ENCODE results near the gene PTPRN2.

DNA sequence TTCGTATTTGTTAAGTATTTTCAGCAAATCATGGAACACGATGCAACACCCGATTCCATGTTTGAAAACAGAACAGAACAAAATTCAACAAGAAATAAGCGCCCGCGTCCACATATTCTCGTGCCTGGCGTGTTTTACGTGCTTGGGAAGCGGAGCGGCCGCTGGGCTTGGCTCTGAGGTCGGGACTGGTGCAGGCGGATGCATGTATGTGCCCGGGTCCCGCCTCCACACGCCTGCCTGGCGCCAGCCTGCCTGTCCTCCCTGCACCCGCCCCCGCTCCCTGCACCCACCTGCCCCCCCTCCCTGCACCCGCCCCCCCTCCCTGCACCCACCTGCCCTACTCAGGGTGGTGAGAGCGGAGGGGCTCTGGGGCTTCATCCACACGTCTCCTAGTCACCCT, 796.4 kb downstream of the PTPRN2 start:
- TF ChIP-seq, protein P1, sequence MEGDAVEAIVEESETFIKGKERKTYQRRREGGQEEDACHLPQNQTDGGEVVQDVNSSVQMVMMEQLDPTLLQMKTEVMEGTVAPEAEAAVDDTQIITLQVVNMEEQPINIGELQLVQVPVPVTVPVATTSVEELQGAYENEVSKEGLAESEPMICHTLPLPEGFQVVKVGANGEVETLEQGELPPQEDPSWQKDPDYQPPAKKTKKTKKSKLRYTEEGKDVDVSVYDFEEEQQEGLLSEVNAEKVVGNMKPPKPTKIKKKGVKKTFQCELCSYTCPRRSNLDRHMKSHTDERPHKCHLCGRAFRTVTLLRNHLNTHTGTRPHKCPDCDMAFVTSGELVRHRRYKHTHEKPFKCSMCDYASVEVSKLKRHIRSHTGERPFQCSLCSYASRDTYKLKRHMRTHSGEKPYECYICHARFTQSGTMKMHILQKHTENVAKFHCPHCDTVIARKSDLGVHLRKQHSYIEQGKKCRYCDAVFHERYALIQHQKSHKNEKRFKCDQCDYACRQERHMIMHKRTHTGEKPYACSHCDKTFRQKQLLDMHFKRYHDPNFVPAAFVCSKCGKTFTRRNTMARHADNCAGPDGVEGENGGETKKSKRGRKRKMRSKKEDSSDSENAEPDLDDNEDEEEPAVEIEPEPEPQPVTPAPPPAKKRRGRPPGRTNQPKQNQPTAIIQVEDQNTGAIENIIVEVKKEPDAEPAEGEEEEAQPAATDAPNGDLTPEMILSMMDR (IDR thresholded peaks at IDR 0.05), result no peak
- TF ChIP-seq POLR2AphosphoS5 (IDR thresholded peaks at IDR 0.05) (no peak), EP300 (IDR thresholded peaks at IDR 0.05) (no peak)
